Right lung (tissue), 5 donors: ENCODE results near the gene BARX2. TPM values are rescaled to one million over a fixed set of nuclear protein-coding genes. Genes with fewer than 3 reads are reported as not detected.

Experiments used
- DNase-seq, 2 donors: peaks; one replicate each; pipeline ENCODE4 v3.0.0-alpha.2; 2013
- polyA plus RNA-seq, 5 donors: library from polyadenylated mRNA; unstranded; fragments of 120-200 nt; gene quantifications; one replicate each; pipeline versions ENCODE4 v1.2.1 to v1.2.3, GENCODE V29; 2013; ENCODE audit warnings: inconsistent platforms in 1 of 5, low replicate concordance in 1 of 5; ENCODE audit not compliant: insufficient read length in 5 of 5, insufficient read depth in 1 of 5

BARX2 gene
- polyA plus RNA-seq, 5 donors: 0.12 to 0.57 (median 0.32) TPM; not detected in 1

DNA sequence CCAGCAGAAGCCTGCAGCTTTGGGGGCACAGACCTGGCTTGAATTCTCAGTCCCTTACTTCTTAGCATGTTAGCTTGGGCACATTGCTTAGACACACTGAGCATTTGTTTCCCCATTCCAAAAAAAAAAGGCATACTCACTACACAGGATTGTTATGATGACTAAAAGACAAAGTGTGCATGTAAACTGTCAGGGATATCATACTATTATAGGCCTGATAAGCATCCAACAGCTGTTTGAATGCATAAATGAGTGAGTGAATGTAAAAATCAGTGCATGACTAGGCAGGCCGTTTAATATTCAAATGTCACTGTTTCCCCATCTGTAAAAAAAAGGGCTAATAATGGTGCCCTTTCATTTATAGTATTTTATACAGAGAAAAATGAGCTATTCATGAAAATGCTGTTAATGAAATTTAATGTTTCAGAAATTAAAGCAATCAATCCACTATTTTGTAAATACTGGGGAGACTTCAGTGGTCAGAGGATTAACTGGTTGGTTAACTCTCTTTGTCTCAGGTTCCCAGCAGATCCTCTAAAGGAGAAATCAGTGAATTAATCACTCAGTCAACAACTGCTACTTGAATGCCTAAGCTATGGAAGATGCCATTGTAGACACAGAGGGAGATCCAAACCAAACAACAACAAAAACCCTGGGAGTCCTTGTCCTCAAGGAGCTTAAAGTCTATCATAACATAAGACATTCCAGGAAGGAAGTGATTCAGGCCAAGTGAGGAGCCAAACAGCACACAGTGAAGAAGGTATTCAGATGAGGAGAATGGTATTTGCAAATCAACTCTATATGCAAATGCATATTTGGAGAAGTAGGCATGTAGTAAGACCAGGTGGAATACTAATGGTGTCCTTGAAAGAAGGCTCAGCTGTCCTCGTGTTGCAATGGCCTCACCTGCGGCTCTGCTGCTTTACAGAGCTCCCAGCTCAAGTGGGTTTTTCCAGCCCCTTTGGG is 26.8 kb downstream of the BARX2 start:
- no peak for DNase-seq

GRCh38 chr11:129404731-129405130 is 29.1 kb downstream of the BARX2 start:
- no peak for DNase-seq

DNA sequence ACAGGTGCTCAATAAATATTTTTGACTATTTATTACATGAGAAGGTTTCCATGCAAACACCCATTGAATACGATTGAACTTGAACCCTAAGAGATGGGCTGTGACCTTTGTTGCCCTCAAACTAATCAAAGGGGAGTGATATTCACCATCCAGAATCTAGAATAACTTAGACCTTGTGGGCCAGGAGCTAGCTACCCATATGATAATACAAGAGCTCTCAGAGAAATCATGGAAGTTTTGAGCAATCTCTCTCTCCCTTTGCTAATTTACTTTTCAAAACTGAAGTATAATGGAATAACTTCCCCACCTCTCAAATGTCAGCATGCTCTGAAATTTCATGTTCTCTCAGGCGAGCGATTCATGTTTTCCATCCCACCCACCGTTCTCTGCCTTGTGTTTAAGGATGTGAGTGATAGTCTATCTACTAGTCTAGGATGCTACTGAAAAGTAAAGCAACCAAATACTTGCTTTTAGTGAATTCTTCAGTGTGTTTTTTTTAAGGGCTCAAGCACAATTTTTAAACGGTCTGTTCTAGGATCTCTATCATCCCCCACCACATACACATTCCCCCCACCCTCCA is 33.3 kb downstream of the BARX2 start:
- DNase-seq: no peak

DNA sequence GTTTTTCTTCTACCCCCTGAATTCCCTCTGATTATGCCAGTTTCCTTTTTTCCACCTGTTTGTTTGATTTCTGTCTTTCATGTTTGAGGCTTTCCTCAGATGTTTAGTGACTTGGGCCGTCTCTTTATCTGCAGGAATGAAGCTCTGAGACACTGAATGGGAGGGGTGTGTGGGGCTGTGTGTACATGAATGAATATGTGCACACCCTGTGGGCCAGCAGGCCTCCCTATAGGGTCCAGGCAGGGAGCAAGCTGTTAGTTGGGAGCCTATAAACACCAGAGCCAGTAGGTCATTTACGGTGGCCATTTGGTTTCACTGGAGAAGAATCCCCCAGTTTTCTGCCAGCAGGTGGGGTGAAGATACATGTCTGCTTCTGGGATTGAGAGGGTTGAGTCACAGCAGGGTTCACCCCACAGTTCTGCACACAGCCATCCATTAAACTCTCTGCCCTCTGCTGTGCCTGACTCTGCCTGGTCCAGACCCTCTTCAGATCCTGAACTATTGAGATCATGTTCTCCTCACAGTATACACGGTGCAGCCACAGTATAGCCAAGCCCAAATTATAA is 34.8 kb downstream of the BARX2 start:
- no peak for DNase-seq

- DNase-seq: no peak
Measured at GRCh38 chr11:129412494-129412893, 36.8 kb downstream of the BARX2 start.

DNA sequence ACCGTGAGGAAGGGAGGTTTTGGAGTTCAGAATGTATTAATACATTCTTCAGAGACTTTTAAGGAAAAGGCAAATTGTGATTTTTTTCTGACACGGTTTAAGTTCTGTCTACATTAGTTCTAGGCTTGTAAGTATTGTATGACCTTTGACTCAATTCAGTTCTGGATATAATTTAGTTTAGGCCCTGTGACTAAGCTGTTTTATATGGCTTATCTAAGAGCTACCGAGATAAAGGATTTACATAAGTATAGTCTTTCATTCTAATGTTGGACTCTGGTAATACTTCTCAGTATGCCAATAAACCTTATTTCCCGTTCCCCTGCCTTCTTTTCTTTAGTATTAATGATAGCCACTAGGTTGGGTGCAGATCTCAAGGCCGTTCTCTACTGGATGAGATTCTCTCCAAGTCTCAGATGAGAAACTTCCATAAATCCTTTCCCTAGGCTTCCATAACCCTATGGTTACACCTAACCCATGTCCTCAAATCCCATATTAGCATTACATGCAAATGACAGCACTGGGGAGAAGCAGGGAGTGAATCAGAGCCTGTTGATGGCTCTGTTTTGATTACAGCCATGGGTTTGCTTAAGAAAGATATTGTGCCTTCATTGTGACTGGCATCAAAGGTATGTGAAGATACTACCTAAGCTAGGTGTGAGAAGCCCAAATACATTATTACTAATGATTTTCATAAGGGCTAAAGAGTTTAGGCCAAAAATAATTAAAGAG is 38.7 kb downstream of the BARX2 start:
- no peak for DNase-seq

GRCh38 chr11:129416080-129416820 is 40.6 kb downstream of the BARX2 start:
- DNase-seq: no peak

DNA sequence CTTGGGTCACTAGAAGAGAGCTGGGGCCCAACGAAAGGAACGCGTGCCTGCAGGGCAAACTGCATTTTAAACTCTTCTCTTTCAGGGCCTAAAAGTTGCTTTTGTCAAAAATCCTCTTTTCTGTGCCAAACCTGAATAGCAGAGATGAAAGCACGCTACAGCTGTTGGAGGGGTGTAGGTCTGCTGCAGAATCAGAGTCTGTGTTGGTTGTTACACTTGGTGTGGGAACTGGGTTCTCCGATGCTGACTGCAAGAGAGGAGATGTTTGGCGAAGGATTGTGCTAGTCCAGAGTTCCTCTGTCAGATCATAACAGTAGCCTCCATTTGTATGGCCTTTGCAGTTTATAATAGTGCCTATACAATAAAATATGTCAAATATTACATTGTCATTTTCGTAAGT is 41.8 kb downstream of the BARX2 start:
- DNase-seq: no peak

DNA sequence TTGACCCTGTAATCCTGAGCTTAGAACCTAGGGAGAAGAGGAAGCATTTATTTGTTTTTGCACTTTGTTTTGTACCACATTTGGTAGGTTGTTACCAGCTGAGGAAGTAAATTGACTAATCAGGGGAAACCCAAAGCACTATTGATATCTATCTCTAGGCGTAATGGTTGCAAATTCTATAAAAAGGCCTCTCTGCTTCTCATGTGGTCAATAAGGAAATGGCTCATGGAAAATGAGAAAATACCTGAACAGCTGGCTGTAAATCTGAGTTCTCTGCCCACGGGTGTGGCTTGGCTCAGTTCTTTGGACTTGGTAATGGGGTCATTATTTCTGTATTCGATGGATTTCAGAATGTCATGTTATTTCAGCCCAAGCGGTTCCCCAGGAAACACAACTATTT is 42.4 kb downstream of the BARX2 start:
- DNase-seq: no peak

- no peak for DNase-seq
Measured at GRCh38 chr11:129419386-129419785, 43.7 kb downstream of the BARX2 start.

GRCh38 chr11:129423426-129423825 is 47.8 kb downstream of the BARX2 start:
- no peak for DNase-seq

GRCh38 chr11:129425214-129425613 is 49.6 kb downstream of the BARX2 start:
- DNase-seq: no peak

DNA sequence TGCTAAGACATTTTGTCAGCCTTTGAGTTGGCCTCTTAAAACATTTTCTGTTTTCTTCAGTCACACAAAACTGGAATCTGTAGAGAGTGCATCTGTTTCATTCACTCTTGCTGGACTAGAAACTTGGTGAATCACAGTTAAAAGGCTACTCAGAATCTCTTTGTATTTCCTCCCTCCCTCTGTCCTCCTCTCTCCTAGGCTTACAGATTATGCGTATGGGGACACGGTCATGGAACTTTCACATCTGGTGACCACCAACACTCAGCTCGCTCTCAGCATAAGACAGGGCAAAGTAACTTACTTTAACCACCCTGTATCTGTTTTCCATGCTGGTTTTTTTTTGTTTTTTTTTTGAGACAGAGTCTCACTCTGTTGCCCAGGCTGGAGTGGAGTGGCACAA is 50.4 kb downstream of the BARX2 start:
- no peak for DNase-seq

DNA sequence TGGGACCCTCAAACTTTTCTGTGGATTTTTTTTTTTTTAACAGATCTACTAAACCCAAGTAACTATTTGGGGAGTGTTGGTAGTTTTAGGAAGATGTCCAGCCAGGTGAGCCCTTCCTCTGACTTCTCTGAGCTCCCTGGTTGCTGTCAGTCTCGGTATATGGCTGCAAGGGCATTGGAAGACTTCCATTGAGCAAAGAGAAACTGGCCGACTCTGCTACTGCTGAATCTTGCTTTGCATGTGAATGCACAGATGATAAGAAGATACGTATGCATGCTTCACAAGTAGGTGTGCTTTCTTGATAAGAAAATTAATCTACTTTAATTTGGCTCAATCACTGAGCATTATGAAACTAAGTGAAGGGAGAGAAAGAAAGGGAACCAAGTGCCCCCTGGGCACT is 51.1 kb downstream of the BARX2 start:
- DNase-seq: no peak

DNA sequence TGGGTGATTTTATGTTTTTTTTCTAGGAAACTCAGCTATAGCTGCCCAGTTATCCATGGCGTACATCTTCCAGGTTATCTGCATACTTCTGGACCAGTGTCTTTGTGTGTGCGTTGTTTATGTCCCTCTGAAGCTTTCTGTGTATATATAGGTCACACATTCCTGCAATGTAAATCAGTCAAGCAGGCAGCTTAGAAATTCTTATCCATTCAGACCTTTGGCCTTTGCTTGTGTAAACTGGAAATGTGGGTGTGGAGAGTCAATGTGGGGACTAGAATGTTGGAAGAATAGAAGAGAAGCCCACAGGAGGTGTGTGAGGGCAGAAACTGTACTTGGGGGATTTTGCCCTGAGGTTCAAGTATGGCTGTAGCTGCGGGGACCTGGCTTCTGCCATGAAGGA is 51.7 kb downstream of the BARX2 start:
- no peak for DNase-seq

- DNase-seq: no peak
Measured at GRCh38 chr11:129427816-129428406, 52.3 kb downstream of the BARX2 start.

- DNase-seq: no peak
Measured at GRCh38 chr11:129428557-129428956, 52.9 kb downstream of the BARX2 start.

DNA sequence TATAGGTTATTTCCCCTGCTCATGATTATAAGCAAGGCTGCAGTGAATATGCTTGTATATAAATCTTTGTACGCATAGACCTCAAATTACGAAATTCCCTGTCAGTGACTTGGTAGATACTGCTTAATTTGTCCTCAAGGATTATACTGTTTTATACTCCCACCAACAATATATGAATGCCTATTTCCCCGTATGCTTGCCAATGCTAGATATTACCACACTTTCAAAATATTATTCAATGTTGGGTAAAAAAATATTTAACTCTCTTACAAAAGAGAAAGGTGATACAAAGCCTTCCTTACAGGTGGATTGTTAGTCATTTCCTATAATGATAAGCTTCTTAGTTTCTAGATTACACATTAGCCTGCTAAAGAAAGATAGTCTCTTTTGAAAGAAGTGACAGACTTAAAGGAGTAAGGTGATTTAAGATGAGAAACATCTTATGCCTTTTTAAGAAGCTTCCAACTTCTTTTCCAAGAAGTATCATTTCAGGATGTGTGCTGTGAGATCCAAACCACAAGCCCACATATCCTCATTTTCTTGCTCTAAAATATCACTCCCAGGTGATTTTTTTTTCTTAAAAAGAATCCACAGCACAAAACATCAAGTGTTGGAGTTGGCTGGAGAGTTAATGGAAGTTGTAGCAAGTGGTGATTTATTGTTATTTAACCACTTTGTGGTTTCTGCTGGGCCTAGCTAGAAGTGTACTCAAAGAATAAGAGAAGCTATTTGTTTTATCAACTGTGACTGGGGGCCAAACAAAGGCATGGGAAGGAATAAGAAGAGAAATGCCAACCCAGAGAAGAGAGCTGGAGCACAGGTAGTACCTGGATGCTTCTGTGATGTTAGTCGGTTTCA is 59.2 kb downstream of the BARX2 start:
- no peak for DNase-seq

DNA sequence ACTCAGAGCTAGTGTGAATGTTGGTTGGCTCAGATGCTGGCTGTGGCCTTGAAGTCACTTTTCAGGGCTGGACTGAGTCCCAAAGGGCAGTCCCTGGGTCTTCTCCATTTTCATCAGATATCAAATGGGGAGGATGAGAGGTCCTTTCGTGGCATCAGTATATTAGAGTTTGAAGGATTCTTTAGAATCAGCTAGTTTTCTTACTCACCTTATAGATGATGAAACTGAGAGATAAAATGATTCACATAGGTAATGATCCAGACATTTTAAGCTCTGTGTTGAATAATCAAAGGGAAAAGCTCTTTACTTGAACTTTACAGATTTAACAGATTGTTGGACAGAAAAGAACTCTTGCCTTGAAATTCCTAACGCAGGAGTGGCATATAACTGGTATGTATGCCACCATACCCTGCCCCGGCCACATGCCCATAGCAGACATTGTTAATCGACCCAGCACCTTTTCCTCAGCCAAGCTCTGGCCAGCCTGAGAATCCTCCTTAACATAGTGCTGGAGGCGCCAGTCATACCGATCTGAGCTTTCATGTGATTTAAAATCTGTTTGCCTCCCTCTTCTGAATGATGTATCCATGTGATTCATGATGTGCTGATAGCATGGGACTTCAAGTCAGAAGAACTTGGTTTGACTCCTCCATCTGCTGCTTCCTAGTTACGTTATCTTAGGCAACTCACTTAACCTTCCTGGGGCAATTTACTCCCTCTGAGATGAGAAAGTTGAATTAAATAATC is 60.0 kb downstream of the BARX2 start:
- no peak for DNase-seq
